HG03565 (cell line): ENCODE measurements around the gene MRPL20.
A peak's percentile ranks its signal among the peaks of the same experiment; 100 is the strongest.
"Not testable (repeated sequence)": the region's sequence is repeated elsewhere in the genome, so short reads cannot be mapped to it uniquely, and the experiment has no call there.

Source experiments
- ATAC-seq: cut with Tn5 transposase; IDR thresholded peaks from one replicate; pipeline ENCODE4 v1.9.1; 2021; ENCODE audit warnings: mild to moderate bottlenecking, moderate library complexity; ENCODE audit not compliant: unreplicated experiment

The MRPL20 gene

GRCh38 chr1:1411626-1412025 is 4.5 kb upstream of the MRPL20 start:
- ATAC-seq, result no peak

DNA sequence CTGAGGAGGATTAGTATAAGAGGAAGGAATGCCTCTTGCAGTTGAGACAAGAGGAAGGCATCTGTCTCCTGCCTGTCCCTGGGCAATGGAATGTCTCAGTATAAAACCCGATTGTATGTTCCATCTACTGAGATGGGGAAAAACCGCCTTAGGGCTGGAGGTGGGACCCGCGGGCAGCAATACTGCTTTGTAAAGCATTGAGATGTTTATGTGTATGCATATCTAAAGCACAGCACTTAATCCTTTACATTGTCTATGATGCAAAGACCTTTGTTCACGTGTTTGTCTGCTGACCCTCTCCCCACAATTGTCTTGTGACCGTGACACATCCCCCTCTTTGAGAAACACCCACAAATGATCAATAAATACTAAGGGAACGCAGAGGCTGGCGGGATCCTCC is 3.1 kb upstream of the MRPL20 start:
- ATAC-seq, result not testable (repeated sequence)

- peak; percentile 14 for ATAC-seq
These were observed 684 bp upstream of the MRPL20 start for GRCh38 chr1:1407636-1408318.

DNA sequence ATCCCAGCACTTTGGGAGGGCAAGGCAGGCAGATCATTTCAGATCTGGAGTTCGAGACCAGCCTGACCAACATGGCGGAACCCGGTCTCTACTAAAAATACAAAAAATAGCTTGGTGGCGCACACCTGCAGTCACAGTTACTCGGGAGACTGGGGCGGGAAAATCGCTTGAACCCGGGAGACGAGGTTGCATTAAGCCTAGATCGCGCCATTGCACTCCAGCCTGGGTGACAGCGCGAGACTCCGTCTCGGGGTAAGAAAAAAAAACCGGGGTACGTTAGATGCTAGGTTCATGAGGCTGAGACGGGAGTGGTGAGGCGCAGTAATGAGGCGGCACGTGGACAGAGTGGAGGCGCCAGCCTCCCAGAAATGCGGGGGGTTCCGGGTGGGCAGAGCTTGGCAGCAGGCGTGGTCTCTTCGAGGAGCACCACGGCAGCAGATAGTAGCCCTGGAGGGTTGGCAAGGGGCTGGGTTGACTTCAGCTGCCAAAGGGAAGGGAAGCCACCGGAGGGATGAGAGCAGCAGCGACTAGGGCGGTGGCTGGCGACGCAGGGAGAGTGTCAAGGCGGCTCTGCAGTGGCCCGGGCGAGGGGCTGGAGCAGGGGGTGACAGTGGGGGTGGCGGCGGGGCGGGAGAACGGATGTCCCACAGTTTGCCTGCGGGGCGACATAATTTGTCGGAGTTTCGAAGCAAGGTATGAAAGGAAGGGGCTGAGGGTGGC is 832 bp downstream of the MRPL20 start:
- ATAC-seq, result no peak

DNA sequence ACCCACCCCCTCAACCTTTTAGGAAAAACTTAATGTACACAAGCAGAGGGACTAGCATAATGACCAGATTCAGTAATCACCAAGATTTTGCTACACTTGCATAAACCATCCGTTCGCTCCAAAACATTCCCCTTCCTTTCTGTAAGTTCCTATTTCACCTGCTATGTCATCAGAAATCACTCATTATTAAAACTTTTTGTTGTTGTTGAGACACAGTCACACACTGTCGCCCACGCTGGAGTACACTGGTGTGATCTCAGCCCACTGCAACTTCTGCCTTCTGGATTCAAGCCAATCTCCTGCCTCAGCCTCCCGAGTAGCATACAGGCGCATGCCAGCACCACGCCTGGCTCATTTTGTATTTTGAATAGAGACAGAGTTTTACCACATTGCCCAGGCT is 3.4 kb downstream of the MRPL20 start:
- no peak for ATAC-seq

DNA sequence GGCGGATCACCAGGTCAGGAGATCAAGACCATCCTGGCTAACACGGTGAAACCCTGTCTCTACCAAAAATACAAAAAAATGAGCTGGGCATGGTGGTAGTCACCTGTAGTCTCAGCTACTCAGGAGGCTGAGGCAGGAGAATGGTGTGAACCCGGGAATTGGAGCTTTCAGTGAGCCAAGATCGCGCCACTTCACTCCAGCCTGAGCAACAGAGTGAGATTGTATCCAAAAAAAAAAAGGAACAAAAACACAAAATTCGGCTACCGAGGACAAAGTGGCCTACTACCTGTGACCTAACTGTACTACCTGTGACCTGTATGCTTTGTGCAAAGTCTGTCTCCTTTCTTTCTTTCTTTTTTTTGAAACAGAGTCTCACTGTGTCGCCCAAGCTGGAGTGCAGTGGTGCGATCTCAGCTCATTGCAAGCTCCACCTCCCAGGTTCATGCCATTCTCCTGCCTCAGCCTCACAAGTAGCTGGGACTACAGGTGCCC is 4.1 kb downstream of the MRPL20 start:
- not testable (repeated sequence) for ATAC-seq

GRCh38 chr1:1402072-1402900 is 4.8 kb downstream of the MRPL20 start:
- no peak for ATAC-seq

DNA sequence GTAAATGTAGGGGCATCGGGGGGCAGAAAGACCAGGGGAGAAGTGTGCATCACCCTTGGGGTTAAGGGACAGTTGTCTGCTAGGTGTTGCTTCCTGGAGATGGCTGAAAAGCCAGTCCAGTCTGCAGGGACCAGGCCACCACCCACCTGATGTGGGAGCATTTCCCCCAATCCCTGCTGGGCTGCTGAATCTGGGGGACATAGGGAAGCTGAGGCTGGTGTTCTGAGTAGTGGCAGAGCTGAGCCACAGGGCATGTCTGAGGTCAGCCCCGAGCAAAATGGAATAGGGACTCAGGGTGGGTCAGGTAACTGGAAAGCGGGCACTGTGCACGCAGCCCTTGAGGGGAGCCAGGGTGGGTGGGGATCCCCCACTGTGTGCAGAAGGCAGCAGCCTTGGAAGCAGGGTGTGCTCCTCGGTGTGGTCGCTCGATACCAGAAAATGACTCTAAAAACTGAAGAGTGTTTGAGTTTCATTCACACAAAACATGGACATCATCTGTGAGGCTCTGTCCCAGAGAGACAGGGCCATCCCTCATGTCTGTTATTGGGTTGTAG is 5.6 kb downstream of the MRPL20 start:
- ATAC-seq, result no peak

GRCh38 chr1:1400576-1401456 is 6.3 kb downstream of the MRPL20 start:
- no peak for ATAC-seq

- ATAC-seq, result no peak
These were observed 7.1 kb downstream of the MRPL20 start for GRCh38 chr1:1399872-1400575.

GRCh38 chr1:1399187-1399871 is 7.8 kb downstream of the MRPL20 start, which contains the start of gene CCNL2:
CCNL2 (minus strand) TSS chr1:1399335; CDS start chr1:1399306, 29 bp downstream.
- ATAC-seq, result peak; percentile 87

DNA sequence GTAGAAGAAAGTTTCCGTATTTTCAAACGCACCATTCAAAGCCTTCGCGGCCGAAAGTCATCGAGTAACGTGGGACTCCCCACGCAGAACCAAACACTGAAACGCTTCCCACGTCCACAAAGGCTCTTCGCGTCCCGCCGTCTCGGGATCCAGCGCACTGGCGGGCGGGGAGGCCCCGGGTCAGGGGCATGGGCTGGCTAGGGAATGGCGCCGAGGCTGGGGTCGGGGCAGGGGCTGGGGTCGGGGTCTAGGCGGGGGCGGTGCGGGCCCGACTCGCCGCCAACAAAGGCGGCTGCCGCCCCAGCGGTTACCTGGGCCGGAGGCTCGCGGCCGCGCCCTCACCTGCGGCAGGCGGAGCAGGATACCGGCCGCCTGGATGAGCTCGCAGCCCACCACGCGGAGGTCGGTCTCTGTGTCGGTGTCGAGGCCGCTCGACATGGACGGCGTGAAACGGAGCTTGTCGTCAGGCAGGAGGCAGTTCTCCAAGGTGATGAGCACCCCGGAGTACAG is 8.4 kb downstream of the MRPL20 start:
- ATAC-seq, result peak; percentile 15

DNA sequence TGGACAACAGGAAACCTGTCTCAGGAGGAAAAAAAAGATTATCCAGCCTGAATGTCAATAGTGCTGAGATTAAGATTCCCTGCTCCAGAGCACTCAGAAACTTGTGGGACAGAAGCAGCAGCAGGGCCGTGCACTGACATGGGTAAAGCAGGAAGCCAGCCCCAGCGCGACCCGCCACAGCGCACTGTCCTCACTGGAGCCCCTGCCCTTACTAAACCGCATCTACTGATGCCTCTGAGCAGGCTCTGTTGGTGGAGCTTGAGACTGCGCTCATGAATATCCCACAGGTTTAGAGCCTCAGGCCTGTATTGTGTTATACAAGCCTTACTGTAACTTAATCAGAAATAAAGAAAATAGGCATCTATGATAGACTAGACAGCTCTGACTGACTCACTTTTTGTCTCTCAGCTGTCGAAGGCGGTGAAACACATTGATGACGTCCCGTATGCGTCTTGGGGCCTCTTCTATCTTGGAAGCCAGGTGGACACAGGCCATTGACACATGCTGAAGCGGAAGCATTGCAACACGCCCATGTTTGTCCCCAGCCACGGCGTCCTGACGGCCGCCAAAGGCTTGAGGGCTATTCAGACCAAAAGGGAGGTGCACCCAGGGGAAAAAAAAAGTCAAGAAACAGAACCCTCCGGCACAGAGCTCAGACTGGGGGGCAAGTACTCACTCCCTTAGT is 9.1 kb downstream of the MRPL20 start:
- ATAC-seq, result no peak

DNA sequence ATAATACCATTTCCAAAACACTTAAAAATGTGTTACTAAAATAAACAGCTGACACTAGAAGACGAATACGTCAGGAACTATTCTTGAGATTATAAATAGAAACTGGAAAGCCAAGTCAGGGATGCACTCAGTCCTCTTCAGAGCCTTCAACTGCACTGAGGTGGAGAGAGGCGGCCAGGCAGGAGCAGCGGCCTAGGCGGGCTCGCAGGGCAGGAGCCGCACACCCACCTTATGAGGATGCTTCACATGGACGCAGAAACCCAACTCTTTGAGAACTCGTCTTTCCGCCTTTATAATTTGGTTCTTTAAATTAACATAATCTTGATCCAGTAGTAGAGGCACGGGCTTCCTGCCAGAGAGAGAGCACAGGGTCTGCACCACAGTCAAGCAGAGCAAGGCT is 11.9 kb downstream of the MRPL20 start:
- no peak for ATAC-seq

DNA sequence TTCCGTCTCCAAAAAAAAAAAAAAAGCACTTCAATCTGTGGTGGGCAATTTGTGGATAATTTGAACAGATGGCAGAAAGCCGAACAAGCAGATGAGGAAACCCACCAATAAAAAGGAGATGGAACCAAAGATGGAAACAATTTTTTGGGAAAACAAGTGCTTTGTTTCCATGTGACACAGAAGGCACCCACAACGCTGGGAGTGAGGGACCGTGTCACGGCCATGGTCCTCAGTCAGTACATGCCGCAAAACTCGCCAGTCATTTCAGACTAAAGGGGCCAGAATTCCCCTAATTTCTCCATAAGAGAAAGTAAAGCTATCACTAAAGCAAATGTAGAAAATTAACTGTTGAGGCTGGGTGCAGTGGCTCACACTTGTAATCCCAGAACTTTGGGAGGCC is 13.0 kb downstream of the MRPL20 start:
- no peak for ATAC-seq

GRCh38 chr1:1393428-1393827 is 13.7 kb downstream of the MRPL20 start:
- ATAC-seq, result no peak

DNA sequence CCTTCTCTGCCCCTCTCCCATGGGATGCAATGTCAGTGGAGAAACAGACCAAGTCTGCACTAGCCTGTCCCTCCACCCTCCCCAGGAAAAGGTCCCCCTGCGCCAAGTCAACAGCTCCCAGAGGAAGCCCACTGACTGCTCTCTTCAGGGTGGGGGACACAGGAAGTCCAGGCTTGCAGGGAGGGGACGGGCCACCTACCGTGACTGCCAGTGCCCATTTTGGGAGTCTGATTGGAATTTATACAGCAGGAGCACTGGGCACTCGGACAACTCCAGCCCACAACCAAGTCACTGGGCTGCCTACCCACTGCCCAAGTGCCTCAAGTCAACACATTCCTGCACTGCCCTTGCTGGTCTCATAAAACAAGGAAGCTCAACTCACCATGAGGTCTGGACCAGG is 14.1 kb downstream of the MRPL20 start:
- ATAC-seq, result no peak

GRCh38 chr1:1391225-1391624 is 15.9 kb downstream of the MRPL20 start:
- ATAC-seq, result no peak
